DND-41 (cell line): ENCODE results near the gene APOOL.

Experiments
- CTCF ChIP-seq: IDR thresholded peaks from 2 replicates; pipeline ENCODE4 v1.5.1; 2012; ENCODE audit warnings: borderline replicate concordance, low read length, moderate library complexity, mild to moderate bottlenecking; ENCODE audit not compliant: poor library complexity, severe bottlenecking; ENCODE audit errors: extremely low read depth
- EZH2 ChIP-seq: IDR thresholded peaks from 3 replicates; pipeline ENCODE4 v1.6.1; 2012; ENCODE audit warnings: borderline replicate concordance, low read depth, mild to moderate bottlenecking, moderate library complexity, low read length, inconsistent platforms; ENCODE audit not compliant: severe bottlenecking

- TF ChIP-seq CTCF, result no peak
- no peak for TF ChIP-seq EZH2
These were observed 47.4 kb upstream of the APOOL start for GRCh38 chrX:84956304-84956703.
